ENCODE results near the gene PLXNA4.

The PLXNA4 gene

DNA sequence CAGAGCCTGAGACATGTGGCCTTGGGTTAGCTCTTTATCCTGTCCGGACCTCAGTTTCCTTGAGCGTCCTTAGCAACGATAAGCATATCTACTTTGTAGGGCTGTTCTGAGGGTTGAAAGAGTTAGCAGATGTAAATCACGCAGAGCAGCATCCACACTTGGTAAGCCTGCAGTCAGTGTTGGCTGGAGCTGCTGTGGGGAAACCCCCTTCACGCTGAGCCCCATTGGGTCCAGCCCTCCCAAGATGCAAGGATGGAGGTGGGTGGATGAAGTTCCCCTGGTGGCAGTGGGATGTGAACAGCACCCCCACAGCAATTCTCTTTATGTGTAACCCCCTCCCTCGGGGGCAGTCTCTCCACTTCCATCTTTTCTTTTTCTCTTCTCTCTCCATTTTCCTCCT is 109.9 kb downstream of the PLXNA4 start:
- no peak for FAIRE-seq

DNA sequence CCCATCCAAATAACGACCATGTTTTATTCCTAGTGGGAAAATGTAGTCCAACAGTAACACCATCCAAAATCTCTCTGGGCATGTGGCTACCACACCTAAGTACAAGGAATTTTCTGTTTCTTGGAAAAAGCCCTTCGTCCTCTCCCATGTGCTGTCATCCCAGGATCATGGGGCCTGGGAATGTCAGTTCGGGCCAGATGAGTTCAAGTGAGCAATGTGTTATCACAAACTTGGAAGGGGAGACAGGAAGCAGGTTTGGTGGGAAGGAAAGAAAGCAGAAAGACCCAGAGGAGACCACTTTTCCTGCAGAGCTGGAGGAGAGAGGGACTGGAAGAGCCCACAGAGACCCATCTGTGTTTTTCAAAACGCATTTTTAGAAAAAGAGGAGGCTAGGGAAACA is 110.8 kb downstream of the PLXNA4 start:
- no peak for FAIRE-seq

DNA sequence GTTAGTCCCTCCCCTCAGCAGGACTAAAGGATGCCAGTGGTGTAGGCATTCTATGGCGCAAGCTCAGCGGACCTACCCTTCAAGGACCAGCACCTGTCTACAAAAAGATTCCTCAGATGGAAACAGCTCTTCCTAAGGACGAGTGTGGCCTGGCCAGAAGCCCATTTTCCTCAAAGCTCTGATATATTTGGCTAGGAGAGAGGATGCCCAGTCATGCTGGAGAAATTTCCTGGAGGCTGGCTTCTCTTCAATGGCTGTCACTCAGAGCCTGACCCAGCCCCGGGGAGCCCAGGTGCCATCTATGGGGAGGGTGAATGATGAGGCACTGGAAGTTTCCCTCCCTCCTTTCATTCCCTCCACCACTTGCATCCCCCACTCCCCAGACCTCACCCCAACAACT is 111.5 kb downstream of the PLXNA4 start:
- no peak for FAIRE-seq

DNA sequence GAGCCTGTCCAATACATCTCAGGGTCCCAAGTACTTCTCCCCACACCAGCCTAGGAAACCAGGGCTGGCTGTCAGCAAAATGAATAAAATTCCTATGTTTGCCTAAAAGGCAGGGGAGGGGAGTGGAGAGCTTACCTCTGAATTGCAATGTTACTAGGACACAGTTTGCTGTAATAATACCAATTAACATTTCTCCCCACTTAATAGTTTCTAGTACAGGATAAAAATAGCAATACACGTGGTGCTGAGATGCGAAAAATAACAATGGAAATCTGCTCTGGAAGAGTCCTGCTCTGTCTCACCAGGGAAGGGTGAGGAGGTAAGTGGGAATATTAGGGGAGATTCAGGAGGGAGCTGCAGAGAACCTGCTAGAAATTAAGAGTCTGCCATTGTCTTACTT is 112.3 kb downstream of the PLXNA4 start:
- FAIRE-seq, result no peak

DNA sequence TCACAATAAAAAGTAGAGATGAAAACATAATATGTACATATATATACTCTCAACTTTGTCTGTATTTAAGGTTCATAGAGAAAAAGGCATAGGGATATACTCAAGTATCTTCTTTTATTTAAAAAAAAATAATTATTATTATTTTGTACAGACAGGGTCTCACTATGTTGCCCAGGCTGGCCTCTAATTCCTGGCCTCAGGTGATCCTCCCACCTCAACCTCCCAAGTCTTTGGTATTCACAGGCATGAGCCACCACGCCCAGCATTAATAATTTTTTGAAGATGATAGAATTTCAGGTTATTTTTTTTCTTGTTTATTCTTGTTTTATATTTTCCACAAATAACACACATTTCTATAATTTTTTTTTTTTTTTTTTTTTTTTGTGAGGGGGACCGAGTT is 113.8 kb downstream of the PLXNA4 start:
- FAIRE-seq, result no peak

DNA sequence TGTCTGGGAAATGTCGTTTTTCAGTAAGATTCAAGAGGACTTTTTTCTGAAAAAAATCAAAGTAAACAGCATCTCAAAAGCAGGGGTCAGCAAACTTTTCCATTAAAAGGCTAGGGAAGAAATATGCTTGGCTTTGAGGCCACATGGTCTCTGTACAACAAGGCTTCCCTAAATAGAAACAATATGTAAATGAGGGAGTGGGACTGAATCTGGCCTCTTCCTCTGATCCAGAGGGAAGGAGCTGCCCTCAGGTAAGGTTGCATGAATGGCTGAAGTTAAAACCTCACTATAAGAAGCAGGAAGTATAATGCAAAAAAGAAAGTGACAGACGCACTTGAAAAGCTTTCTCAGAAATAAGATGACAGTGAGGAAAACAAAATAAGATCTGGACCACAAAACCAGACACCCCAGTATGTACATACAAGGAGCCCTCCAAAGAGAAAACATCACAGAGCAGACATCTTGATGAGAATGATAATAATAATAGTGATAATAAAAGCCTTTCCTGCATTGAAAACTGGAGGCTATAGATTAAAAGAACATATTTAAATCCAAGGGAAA is 115.2 kb downstream of the PLXNA4 start:
- FAIRE-seq, result no peak

DNA sequence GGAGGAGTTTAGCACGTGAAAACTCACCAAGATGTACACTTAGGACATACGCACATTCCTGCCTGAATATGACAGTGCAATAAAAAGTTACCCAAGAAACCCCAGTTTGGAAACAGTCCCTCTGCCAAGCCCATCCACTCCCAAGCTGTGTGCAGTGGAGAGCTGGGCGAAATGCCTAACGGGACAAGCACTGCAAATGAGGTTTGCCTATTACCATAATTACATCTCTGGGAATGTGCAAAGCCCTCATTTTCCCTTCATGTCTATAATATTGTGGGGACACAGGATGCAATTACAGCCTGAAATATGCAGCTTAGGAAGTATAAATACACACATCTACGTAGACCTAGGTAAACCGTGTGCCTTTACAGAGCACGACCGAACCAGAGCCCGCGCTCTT is 117.5 kb downstream of the PLXNA4 start:
- no peak for FAIRE-seq

DNA sequence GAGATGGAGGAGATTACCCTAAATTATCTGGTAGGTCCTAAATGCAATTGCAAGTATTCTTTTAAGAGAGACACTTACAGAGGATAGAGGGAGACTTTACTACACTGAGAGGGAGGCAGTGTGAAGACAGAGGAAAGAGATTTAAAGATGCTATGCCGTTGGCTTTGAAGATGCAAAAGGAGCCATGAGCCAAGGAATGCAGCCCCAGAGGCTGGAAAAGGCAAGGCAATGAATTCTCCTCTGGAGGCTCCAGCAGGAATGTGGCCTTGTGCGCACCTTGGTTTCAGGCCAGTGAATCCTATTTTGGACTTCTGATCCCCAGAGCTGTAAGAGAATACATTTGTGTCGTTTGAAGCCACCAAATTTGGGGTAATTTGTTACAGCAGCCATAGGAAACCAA is 118.6 kb downstream of the PLXNA4 start:
- no peak for FAIRE-seq

DNA sequence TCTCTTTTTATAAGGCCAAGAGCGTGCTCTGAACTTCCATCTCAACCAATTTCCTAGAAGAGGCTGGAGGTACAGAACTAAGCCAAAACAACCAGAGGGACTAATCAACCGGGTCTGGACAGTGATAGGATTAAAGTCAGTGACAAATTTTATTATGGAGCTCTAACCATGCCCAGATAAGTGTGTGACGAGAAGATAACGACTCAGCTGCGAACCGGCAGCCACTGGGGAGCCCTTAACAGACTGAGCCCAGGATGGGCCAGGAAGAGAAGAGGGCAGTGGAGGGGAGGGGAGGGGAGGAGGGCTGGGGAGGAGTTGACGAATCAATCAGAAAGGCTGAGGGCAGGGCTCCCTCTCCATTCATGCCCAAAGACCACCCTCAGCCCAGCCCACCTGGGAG is 119.9 kb downstream of the PLXNA4 start:
- FAIRE-seq, result no peak

DNA sequence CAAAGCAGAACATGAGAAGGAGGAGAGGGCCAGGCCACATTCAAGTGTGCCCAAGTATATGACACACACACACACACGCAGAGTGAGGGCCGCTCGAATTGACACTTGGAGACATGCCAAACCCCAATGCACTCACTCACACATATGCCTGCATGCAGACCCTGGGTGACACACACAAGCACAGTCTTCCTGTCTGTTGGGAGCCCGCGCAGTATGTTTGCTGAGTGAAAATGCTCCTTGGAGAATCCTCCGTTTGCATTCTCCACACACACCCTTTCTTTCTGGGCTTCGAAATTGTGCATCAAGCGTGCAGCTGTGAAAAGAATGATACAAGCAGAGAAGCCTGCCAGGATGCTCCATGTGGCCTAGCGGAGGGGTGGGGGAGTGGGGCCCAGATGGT is 120.9 kb downstream of the PLXNA4 start:
- FAIRE-seq, result no peak

DNA sequence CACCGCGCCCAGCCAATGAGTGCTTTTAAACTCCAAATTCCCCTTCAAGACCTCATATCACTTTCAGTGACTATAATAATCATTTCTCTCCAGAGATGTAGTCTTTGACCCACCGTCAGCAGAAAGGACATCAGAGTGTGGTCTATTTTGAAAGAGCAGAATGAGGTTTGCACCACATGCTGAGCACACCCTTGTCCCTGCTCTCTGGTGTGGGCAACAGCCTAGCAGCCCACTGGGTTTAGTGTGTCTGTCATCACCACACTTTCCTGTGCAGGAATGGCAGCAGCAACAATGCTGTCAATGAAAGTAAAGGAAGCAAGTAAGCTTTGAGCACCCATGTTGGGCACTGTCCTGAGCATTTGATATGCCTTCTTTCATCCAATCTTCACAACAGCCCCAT is 122.4 kb downstream of the PLXNA4 start:
- FAIRE-seq, result no peak

DNA sequence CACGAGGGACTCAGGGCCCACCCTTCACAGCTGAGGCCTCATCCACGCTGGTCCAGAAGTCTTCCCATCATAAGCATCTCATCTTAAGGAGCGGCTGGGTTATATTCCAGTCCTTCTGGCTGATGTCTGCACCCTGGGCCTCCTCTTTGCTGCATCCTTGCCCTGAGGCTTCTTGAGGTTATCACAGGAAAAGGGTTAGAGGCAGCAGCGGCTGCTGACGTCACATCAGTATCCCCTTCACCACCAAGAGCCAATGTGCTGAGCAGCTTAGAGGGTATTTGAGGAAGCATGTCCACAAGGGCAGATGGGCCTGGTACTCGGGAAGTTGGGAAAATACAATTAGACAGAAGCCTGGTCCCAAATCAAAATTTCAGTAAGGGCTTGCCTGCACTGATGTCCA is 125.1 kb downstream of the PLXNA4 start:
- no peak for FAIRE-seq

DNA sequence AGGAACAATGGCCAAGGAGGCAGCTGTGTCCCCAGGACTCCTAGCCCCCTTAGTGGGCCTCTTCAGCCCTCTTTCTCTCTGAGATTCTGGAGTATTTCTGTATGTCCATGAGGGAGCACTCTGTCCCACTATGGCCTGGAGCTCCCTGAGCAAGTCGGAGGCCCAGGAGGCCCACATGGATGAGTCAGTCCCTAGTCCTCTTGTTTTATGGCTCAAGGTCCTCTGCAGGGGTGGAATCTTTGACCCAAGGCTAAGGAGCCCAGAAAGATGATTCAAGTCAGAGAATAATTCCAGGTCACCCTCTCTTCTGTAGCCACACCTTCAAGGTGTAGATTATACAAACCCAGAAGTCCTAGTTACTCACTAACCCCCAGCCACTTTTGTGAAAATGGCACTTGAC is 125.6 kb downstream of the PLXNA4 start:
- no peak for FAIRE-seq

DNA sequence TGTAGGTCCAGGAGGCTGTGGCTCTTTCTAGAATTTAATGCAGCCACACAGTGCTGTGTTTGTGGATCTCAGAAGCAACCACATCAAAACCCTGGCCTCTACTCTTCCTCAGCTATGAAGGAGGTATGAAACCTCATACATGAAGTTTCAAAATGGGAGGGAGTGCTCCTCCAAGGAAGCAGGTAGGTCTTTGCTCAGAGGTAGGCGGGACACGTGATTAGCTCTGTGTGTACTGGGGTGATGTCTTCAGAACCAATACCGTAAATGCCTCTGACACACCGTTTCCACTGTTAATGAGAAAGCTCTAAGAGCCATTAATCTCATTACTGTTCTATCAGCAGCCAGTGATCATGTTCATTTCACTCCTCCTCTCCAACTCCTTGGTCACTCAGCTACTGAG is 126.1 kb downstream of the PLXNA4 start:
- no peak for FAIRE-seq

DNA sequence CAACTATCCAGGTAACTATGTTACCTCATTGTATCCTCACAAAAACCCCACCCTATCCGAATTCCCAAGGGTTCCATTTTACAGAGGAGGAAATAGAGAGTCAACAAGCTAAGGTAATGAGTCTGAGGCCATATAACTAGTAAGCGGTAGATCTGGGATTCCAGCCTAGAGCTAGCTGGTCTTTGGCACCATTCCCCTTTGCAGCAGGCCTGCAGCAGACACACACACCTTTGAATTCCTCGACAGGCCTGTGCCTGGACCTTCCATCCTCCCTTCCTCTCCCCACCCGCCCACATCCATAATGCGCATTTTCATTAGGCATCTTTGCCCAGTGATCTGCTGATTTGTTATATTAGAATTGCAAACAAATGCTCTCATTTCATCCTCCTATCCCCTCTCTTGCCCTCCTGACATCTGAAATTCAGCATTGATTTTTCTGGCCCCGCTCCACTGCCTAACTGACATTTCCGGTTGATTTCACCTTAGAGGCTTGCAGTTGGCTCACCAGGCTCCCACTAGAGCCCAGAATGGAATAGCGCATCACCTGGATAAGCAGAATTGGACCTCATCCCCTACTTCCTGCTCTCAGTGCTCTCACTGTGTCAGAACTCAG is 129.5 kb downstream of the PLXNA4 start:
- no peak for FAIRE-seq

DNA sequence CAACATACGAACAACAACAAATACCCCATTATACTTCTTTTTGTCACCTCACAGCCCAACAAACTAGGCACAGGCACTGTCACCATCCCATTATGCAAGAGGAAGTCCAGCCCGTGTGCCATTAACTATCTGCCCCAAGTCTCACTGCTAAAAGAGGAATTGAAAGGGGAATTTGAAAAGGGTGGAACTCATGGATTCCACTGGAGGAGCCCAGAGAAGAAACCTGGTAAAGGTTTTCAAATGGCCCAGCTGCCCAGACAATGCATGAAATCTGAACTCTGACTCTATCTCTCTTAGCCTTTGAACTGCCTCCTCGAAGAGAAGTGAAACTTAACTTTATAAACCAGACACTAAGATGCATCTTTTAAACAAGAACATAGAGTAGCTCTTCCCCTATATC is 130.0 kb downstream of the PLXNA4 start:
- FAIRE-seq, result no peak

DNA sequence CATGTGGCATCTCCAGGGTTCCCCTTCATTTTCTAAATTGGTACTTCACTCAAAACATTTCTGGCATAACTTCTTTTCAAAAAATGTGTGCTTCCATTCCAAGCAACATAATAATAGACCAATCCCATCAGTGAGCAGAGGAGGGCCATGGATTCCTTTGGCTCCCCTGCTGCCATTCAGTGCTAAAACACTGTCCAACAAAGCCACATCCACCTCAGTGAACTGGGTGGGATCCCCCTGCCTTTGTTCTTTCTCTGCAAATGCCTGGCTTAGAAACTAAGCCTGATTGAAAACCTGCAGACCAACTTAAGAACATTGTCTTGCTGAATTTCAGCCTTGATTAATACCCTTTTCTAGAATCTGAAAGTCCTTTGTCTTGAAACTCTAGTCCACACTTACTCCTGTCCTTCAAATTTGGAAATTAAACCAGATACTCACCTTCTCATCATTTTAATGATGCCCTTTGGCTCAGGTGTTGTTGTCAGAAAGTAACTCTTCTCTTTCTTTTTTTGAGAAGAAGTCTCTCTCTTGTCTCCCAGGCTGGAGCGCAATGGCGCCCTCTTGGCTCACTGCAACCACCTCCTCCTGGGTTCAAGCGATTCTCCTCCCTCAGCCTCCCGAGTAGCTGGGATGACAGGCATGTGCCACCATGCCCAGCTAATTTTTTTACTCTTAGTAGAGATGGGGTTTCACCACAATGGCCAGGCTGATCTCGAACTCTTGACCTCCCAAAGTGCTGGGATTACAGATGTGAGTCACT is 132.3 kb downstream of the PLXNA4 start:
- no peak for FAIRE-seq

DNA sequence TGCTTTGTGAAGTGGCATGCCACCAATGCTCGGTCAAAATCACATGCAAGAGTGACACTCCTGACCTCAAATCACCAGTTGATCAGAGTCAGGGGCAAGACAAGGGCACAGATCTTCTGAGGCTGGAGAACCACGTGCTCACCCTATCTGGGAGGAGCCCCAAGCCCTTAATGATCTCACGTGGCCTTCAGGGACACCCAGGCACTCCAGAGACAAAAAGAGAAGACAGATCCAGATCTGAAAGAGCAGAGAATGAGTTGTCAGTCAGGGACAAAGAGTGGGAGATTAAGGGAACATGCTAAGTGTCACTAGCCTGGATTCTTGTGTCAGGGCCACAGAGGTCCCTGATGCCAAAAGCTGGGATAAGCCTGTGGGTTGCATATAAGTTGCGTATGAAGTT is 134.3 kb downstream of the PLXNA4 start:
- no peak for FAIRE-seq

DNA sequence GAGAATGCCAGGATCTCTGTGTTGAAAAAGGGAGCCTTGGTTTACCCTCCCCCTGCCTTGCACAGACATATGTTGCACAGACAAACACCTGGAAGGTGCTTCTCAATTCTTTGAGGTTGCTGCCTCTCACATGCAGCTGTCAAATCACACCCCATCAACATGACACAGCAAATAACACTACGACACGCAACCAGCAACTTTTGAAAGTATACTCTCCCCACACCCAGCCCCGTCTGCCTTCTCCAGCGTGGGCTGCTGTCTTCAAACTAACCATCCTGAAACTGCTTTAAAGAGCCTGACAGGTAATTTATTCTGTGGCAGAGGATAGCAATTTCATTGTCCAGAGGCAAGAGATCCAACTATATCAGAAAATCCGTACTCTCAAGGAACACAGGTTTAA is 136.1 kb downstream of the PLXNA4 start:
- FAIRE-seq, result no peak

DNA sequence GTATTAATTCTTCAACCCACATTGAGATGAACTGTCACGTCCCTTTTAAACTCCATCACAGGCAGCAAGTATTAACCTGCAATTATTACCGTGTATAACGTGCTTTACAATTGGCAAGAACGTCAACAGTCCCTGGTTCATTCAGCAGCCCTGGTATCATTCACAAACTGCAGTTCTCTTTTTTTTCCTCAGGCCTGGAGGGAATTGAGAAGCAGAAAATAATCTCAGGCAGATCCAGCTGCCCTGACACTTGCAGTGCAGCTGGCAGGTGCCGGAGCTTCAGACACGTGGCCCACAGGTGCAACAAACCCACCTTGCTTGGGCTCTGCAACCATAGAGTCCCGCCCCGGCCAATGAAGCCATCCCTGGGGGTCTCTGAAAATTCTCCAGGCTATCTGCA is 137.3 kb downstream of the PLXNA4 start:
- no peak for FAIRE-seq

DNA sequence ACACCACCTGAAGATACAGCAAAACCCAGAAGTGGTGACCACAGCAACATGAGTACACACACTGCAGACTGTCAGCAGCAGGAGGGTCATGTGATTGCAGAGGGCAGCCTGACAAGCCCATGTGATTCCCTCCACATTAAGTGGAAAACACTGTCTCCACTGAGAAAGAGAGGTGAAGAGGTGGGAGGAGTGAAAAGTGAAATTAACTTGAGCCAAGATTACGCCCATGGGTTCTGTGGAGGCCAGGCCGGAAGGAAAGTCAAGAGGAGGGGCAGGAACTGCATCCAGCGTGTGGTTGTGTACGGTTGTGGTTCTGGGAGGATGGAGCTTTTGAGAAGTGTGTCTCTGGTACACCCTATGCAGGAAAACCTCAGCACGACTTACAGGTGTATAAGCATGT is 138.5 kb downstream of the PLXNA4 start:
- no peak for FAIRE-seq

DNA sequence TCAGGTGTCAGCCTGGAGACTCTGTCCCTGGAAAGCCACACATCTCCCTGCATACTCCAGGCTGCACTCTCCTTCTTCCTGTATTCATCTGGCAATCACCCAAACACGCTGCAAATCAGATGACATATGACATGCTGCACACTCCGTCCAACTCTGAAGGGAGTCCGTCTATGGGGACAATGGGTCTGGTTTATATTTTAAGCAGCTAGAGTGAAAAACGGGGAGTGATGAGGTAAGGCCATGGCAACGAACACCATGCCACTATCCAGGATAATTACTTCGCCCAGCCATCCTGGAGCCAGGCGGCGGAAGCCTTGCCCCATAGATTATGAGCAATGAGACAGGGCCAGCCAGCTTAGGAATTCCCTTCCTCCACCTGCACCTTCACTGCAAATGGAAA is 140.1 kb downstream of the PLXNA4 start:
- no peak for FAIRE-seq

DNA sequence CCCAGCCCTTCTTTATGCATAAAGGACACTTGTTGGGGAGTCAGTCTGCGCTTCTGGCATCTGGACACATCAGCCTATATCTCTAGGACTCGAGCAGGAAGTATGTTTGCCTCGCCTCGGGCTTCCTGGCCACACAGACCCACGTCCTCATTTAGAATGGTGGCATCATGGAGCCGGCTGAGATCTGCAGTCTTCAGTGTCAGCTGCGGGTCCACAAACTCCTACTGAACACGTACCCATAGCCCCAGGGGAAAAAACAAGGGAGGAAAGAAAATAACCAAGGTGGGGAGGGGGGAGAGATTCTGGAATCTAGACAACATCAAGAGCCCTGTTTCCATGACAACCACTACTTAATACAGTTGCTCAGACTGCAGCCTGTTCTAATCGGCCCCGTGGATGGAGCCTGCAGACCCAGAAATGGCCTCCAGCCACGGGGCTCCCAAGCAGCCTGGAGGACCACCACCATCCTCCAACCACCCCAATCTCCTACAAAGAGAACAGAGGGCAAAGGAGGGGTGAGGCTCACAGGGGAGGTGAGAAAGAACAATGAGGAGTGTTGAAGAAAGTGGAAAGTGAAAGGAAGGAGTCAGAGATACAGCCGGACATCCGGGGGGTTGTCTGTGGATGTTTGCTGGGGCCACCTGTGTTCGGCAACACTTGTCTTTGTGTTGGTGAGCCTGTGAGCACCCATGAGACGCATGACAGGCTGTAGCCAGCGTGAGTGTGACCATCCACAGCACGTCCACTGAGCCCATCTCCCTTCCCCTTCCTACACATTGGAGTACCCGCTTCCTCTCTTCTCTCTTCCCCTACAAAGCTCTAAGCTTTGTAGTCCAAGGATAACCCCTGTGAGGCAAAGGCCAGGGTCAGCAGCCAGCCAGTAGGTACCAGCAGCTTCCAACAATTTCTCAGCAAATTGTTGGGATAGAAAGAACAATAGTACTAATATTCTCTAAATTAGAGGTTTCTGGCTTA is 141.0 kb downstream of the PLXNA4 start:
- no peak for FAIRE-seq
